Ascending aorta (tissue), 2 donors: Measurements from ENCODE around the gene HGFAC. TPM values are rescaled to one million over a fixed set of nuclear protein-coding genes. Genes with fewer than 3 reads are reported as not detected.

Source experiments
- DNase-seq, 2 donors: peaks; one replicate each; pipeline ENCODE4 v3.0.0-alpha.2; 2019; ENCODE audit warnings: low spot score in 2 of 2
- H3K27ac ChIP-seq, 2 donors: fragments of 200-600 bp; sonication (generic); one replicate each; pipeline ENCODE4 v1.5.1; 2016 to 2017; ENCODE audit warnings: mild to moderate bottlenecking in 1 of 2
- H3K27me3 ChIP-seq: fragments of 200-600 bp; sonication (generic); one replicate; pipeline ENCODE4 v1.5.1; 2017
- H3K36me3 ChIP-seq, 2 donors: fragments of 200-600 bp; sonication (generic); one replicate each; pipeline ENCODE4 v1.5.1; 2016
- H3K4me1 ChIP-seq, 2 donors: fragments of 200-600 bp; sonication (generic); one replicate each; pipeline ENCODE4 v1.5.1; 2016 to 2017; ENCODE audit warnings: mild to moderate bottlenecking in 1 of 2
- H3K4me3 ChIP-seq, 2 donors: fragments of 200-600 bp; sonication (generic); one replicate each; pipeline ENCODE4 v1.5.1; 2016 to 2017; ENCODE audit warnings: mild to moderate bottlenecking in 1 of 2
- H3K9me3 ChIP-seq, 2 donors: fragments of 200-600 bp; sonication (generic); one replicate each; pipeline ENCODE4 v1.5.1; 2016
- intact Hi-C: fragments of 100-400 bp; cut with DNase I; formaldehyde crosslinking; loops from one replicate; pipeline ENCODE4 v1.15.1; 2023
- total RNA-seq: library from RNA; depleted of rRNA; stranded (reverse); fragments of >200 nt; gene quantifications from one replicate; pipeline ENCODE4 v1.1.0, GENCODE V29; 2016
- TF ChIP-seq, protein P1 (sequence below), 3 experiments: fragments of 200-600 bp in 2 of 3; fragments of 450-650 bp in 1 of 3; sonication (generic) in 2 of 3; IDR thresholded peaks; one replicate each; pipeline ENCODE4 v1.5.1; 2016 to 2019; ENCODE audit warnings: antibody characterized with exemption in 3 of 3, mild to moderate bottlenecking in 1 of 3, moderate library complexity in 1 of 3

Gene HGFAC
- total RNA-seq, 1 donor from 2014 or later = 2.2 TPM

DNA sequence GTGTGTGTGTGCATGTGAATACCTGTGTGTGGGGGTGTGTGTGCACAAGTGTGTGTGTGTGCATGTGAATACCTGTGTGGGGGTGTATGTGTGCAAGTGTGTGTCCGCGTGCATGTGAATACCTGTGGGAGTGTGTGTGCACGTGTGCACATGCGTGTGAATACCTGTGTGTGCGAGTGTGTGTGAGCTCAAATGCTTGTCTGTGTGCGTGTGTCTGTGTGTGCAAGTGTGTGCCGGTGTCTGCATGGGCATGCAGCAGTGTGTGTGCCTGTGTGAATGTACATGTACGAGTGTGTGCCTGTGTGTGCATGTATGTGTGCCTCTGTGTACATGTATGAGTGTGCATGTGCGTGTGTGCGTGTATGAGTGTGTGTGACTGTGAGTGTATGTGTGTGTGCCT, 26.4 kb downstream of the HGFAC start:
- H3K9me3 ChIP-seq = no peaks in the 10 kb centered on the region
- no peak overlapping the region for H3K27ac ChIP-seq
- H3K4me3 ChIP-seq = no peak overlapping the region
- peaks cover 4 to 8% of the 10 kb centered on the region in 2 donors for H3K4me1 ChIP-seq
- intact Hi-C loops = no loop called here
- DNase-seq = no peak
- no peaks in the 10 kb centered on the region for H3K27me3 ChIP-seq
- no peaks in the 10 kb centered on the region for H3K36me3 ChIP-seq
- TF ChIP-seq, protein P1, sequence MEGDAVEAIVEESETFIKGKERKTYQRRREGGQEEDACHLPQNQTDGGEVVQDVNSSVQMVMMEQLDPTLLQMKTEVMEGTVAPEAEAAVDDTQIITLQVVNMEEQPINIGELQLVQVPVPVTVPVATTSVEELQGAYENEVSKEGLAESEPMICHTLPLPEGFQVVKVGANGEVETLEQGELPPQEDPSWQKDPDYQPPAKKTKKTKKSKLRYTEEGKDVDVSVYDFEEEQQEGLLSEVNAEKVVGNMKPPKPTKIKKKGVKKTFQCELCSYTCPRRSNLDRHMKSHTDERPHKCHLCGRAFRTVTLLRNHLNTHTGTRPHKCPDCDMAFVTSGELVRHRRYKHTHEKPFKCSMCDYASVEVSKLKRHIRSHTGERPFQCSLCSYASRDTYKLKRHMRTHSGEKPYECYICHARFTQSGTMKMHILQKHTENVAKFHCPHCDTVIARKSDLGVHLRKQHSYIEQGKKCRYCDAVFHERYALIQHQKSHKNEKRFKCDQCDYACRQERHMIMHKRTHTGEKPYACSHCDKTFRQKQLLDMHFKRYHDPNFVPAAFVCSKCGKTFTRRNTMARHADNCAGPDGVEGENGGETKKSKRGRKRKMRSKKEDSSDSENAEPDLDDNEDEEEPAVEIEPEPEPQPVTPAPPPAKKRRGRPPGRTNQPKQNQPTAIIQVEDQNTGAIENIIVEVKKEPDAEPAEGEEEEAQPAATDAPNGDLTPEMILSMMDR (IDR thresholded peaks at IDR 0.05) = no peak

- H3K9me3 ChIP-seq = no peaks in the 10 kb centered on the region
- no peak for DNase-seq
- H3K27me3 ChIP-seq = no peaks in the 10 kb centered on the region
- H3K27ac ChIP-seq = no peak overlapping the region
- intact Hi-C loops = no loop called here
- H3K4me3 ChIP-seq = no peak overlapping the region
- H3K4me1 ChIP-seq = peaks cover 0 to 3% of the 10 kb centered on the region in 2 donors
- no peaks in the 10 kb centered on the region for H3K36me3 ChIP-seq
- TF ChIP-seq, protein P1 (IDR thresholded peaks at IDR 0.05) = no peak
Measured at GRCh38 chr4:3468804-3469203, 27.0 kb downstream of the HGFAC start.

DNA sequence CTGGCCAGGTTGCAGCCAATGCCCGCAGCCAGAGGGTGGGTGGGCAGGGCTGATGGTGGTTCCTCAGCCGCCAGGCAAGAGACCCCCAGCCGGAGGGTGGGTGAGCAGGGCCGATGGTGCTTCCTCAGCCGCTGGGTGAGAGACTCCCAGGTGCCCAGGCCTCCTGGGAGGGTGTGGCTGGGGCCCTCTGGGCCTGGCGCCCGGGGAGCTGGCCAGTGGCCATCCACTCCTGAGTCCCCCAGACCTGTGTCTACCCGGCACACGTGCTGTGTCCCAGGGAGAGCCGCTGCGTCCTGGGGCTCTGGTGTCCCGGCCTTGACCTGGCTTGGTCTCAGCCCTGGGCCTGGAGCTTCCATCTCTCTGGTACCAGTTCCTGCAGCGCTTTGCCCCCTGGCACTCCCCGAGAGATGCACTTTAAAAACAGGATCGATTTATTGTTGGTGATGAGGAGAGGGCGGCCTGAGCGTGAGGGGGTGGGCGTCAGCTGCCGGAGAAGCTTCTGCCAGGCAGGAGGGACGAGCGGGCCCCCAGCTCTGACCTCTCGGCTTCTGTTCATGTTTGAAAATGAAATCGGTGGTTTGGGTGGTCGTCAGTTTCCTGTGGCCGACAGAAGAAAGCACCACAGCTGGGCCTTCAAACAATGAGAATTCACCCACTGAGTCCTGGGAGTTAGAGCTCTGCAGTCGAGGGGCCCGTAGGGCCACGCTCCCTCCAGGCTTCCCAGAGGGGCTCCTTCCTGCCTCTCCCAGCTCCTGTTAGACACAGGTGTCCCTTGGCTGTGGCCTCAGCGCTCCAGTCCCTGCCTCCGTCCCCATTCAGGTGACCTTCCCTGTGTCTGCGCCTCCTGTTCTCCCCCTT, 27.8 kb downstream of the HGFAC start:
- no peak overlapping the region for H3K4me3 ChIP-seq
- no peaks in the 10 kb centered on the region for H3K36me3 ChIP-seq
- intact Hi-C loops = no loop called here
- no peak for DNase-seq
- no peaks in the 10 kb centered on the region for H3K4me1 ChIP-seq
- TF ChIP-seq, protein P1 (IDR thresholded peaks at IDR 0.05) = no peak
- no peak overlapping the region for H3K27ac ChIP-seq
- H3K27me3 ChIP-seq = no peaks in the 10 kb centered on the region
- H3K9me3 ChIP-seq = no peaks in the 10 kb centered on the region

DNA sequence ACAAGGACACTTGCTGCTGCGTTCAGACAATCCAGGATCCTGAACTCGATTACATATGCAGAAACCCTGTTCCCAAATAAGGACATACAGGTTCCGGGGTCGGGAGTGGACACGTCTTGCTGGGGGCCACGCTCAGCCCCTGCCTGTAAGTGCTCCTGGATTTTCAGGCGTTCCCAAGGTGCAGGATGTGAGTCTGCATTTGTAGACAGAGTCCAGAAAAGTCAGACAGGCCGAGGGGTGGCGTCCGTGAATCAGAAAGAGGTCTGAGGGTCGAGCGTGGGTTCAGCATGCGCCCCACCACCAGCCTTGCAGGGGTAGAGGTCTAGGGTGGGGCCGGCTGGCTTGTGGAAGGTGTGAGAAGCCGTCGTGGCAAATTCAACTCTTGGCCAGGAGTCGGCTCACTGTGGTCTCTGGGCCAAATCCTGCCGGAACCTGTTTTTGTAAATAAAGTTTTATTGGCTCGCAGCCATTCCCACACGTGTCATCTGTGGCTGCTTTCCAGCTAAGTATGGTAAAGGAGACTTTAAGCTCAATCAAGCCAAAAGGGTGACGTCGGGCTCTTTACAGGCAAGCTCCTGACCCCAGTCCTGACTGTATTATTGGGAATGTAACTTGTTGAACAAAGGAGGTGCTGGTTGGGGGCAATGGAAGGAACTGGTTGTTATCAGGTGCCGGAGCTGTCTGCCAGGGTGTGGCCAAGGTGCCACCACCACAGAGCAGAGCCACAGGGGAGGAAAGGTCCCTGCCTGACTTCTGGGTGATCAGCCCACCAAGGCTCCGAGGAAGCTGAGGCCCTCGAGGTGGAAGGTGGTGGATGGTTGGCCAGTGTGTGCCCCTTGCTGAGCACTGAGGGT, 28.7 kb downstream of the HGFAC start:
- intact Hi-C loops = no loop called here
- DNase-seq = no peak
- H3K36me3 ChIP-seq = no peaks in the 10 kb centered on the region

DNA sequence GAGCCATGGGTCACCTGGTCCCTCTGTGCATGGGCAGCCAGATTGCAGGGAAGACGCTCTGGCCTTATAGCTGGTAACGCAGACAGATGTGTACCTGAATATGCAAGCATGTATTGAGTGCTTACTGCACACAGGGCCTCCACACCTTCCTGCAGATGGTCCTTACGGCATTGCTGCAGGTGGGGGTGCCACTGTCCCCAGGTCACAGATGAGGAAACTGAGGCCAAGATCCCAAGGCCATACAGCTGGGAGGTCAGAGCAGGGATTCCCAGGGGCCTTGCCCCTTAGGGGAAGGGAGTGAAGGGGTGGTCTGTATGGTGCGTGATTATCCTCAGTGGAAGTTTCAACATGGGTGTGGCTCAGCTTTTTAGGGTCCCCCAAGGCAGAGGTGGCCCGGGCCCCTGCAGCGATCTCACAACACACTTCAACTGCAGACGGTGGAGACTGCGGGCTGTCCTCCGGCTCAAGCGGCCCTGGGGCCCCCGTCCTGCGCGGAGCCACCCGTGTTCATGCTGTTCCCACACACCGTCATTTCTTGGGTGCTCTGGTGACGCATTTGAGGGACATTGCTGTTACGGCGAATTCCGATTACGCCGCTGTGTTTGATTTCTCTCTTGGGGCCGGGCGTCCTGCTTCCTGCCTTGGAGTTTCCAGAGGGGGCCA, 29.5 kb downstream of the HGFAC start:
- Histone ChIP-seq H3K4me3 (no peak overlapping the region), H3K9me3 (no peaks in the 10 kb centered on the region), H3K27ac (no peak overlapping the region), H3K27me3 (no peaks in the 10 kb centered on the region), H3K36me3 (no peaks in the 10 kb centered on the region), H3K4me1 (no peaks in the 10 kb centered on the region)
- TF ChIP-seq, protein P1 (IDR thresholded peaks at IDR 0.05) = no peak
- no peak for DNase-seq
- intact Hi-C loops = no loop called here

More for the DNA sequence above, 28.7 kb downstream of the HGFAC start:
- Histone ChIP-seq H3K4me3 (no peak overlapping the region), H3K9me3 (no peaks in the 10 kb centered on the region), H3K27ac (no peak overlapping the region), H3K27me3 (no peaks in the 10 kb centered on the region), H3K4me1 (no peaks in the 10 kb centered on the region)
- TF ChIP-seq, protein P1 (IDR thresholded peaks at IDR 0.05) = no peak
